Left ventricle myocardium superior (tissue), 1 donor: Measurements from ENCODE around the gene MAP2K3. TPM values are rescaled to one million over a fixed set of nuclear protein-coding genes. Genes with fewer than 3 reads are reported as not detected.
"Not testable (repeated sequence)": the region's sequence is repeated elsewhere in the genome, so short reads cannot be mapped to it uniquely, and the experiment has no call there.

Source experiments
- ATAC-seq: fragments of 200-7000 bp; cut with Tn5 transposase; one replicate; pipeline ENCODE4 v1.9.1; 2020; ENCODE audit warnings: mild to moderate bottlenecking, moderate library complexity
- DNase-seq: peaks from one replicate; pipeline ENCODE4 v3.0.0-alpha.2; 2020
- intact Hi-C: fragments of 100-400 bp; cut with micrococcal nuclease; formaldehyde crosslinking; loops from one replicate; pipeline ENCODE4 v1.11.0; 2022
- total RNA-seq: library from RNA; stranded (reverse); fragmentation: NEBNext Ultra II Directional; extraction: Animal tissue kit (Norgen Biotek cat#: 25700); gene quantifications from one replicate; pipeline ENCODE4 v1.2.1, GENCODE V29; 2021
- donor health status: DM: no; HTN: yes; CAD: no; lungs with severe emphysema.

MAP2K3 gene
- total RNA-seq, 1 donor from 2014 or later: 38.6 TPM

GRCh38 chr17:21341279-21341678 is 56.8 kb downstream of the MAP2K3 start:
- intact Hi-C loops, ATAC-seq, DNase-seq: not testable (repeated sequence)

DNA sequence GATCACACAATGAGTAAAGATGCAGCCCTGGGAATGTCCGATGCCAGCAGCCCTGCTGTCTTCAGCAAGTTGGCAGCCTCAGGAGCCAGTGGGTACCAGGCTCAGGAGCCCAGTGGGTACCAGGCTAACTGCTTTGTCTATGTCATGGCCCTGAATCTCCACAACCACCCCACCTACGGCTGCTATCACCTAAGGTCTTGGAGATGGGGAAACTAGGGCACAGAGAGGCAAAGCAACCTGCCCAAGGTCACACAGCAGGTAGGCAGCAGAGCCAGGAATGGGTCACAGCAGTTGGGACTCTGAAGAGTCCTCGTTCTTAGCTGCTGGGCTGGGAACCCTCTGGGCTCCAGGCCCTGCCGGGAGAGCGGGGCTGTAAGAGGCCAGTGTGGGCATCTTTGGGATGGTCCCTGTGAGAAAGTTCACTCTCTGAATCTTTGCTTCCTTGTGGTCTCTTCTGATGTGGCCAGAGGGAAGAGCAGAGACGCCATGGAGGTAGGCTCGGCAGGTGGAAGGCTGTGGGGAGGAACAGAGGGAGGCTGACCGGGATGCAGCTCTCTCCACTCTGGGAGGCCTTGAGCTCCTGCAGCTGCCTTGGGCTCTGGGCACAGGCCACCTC is 57.5 kb downstream of the MAP2K3 start:
- intact Hi-C loops, ATAC-seq, DNase-seq: not testable (repeated sequence)

GRCh38 chr17:21343061-21343949 is 58.8 kb downstream of the MAP2K3 start:
- DNase-seq: not testable (repeated sequence)

GRCh38 chr17:21344801-21345200 is 60.3 kb downstream of the MAP2K3 start:
- ATAC-seq, intact Hi-C loops, DNase-seq: not testable (repeated sequence)

More at GRCh38 chr17:21343061-21343949, 58.8 kb downstream of the MAP2K3 start:
- ATAC-seq, intact Hi-C loops: not testable (repeated sequence)

- ATAC-seq: peak; percentile 2
- intact Hi-C loops: no loop called here
- no peak for DNase-seq
These were observed 60.7 kb downstream of the MAP2K3 start for GRCh38 chr17:21345236-21345635.

DNA sequence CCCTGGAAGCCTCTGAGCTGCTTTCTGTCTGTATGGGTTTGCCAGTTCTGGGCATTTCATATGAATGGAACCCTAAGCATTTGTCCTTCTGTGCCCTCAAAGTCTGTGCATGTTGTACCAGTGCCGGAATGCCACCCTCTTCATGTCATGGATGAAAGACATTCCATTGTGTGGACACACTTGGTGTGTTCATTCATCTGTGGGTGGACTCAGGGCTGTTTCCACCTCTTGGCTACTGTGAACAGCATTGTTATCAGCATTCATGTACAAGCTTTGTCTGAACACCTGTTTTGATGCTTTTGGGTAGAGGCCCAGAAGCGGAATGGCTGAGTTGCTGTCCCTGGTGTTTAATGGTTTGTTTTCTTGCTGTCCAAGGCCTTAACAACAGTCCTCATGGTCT is 61.6 kb downstream of the MAP2K3 start:
- intact Hi-C loops, DNase-seq: not testable (repeated sequence)
- ATAC-seq: peak; percentile 69

GRCh38 chr17:21346651-21347250 is 62.2 kb downstream of the MAP2K3 start:
- intact Hi-C loops: not testable (repeated sequence)
- peak; percentile 70 for DNase-seq

GRCh38 chr17:21347660-21348059 is 63.1 kb downstream of the MAP2K3 start:
- intact Hi-C loops, ATAC-seq, DNase-seq: not testable (repeated sequence)

More at GRCh38 chr17:21346651-21347250, 62.2 kb downstream of the MAP2K3 start:
- peak; percentile 88 for ATAC-seq

DNA sequence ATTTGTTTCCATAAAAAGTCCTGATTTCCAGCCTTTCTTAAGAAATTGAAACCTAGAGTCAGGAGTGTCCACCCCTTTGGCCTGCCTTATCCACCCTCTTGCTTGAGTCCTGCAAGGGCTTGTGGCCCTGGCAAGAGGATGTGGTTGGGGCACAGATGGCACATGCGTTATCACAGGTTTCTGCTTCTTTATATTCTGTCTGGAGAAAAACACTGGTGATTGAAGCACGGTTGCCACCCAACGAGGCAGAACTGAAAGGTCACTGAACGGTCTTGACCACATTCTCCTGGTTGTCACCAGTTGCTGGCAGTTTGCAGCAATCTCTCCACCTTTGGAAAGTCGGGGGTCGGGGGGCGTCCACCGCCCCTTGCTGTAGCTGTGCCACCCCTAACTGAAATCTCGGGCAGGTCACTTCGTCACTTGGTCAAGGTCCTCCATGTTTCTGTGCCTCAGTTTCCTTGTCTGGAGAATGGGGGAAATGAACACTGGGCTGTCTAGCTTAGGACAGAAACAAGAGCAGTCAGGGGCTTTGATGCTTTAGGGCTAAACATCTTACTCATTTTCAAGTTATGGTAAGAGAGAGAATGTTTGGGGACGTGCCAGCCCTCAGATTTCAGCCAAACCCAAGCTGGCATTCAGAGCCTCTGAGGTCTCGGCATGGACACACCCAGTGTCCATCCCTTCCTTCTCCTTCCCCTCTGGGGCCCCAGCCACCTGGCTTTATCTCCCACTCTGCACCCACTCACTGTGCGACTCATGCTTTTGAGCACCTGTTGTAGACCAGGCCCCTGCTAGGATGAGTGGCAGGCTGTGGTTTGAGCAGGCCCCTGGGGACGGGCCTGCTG is 63.8 kb downstream of the MAP2K3 start:
- DNase-seq, intact Hi-C loops, ATAC-seq: not testable (repeated sequence)

DNA sequence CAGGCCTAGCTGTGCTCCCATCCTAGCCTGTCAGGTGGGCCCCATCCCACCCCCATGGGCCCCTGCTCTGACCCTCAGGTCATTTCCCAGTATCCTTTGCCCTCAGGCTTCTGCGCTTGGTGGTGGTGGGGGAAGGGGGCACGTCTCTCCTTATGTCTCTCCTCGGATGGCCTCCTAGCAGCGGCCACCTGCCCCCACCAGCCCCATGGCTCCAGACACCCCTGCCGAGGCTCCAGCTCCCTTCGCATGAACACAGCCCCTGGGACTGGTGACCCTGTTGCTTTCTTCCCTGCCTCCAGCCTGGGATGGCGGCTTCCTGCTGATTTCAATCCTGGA is 64.4 kb downstream of the MAP2K3 start:
- DNase-seq, intact Hi-C loops, ATAC-seq: not testable (repeated sequence)

- DNase-seq, ATAC-seq, intact Hi-C loops: not testable (repeated sequence)
These were observed 65.0 kb downstream of the MAP2K3 start for GRCh38 chr17:21349358-21350050.

DNA sequence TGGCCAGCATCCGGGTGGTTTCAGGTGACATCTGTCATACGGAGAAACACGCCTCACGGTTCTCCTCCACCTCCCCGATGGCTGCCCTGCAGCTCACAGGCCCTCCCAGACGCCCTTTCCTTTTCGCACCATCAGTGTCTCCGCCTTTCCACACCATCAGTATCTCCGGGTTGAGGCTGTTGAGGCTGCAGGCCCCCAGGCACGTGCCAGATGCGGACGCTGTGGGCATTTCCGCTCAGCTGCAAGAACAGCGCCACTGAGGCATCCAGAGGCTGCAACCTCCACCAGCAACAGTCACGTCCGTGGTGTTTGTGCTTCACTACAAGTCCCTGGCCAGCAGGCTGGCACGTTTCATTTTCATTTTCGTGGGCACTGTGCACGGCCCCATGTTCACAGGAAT is 66.0 kb downstream of the MAP2K3 start:
- DNase-seq, intact Hi-C loops: not testable (repeated sequence)

GRCh38 chr17:21351366-21352065 is 67.0 kb downstream of the MAP2K3 start:
- intact Hi-C loops: no loop called here
- ATAC-seq (no peak), DNase-seq (peak; percentile 20)

More for the DNA sequence above, 66.0 kb downstream of the MAP2K3 start:
- not testable (repeated sequence) for ATAC-seq

DNA sequence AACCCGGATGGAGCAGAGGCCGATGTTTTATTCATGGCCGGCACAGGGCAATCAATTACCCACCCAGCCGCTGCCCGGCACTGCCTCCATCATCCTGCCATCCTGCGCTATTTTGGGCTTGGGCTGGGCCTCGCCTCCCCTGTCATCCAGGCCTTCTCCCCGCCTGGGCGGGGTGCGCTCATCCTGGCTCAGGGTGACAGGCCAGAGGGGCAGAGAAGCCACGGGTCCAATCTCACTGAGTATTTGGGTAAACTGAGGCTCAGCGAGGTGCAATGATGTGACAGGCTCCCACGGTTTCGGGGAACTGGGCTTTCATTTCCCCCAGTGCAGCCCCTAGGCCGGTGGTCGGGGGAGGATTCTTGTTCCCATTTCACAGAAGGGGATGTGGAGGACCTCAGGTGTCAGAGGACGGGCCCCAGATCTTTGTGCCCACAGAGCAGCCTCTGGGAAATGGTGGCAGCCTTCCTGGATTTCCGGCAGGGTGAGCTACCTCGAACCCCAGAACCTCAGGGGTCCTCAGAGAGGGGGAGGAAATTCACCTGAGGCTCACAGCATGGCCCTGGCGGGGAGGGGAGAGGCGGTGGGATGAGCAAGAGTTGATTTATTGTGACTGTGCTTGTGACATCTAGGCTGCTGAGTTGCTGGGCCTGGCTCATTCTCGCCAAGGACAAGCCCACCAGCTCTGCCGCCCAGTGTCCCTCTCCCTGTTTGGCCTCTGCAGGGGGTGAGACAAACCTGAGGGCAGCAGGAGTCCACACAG is 67.9 kb downstream of the MAP2K3 start:
- intact Hi-C loops: no loop called here
- ATAC-seq (peak; percentile 22), DNase-seq (peak; percentile 18)

DNA sequence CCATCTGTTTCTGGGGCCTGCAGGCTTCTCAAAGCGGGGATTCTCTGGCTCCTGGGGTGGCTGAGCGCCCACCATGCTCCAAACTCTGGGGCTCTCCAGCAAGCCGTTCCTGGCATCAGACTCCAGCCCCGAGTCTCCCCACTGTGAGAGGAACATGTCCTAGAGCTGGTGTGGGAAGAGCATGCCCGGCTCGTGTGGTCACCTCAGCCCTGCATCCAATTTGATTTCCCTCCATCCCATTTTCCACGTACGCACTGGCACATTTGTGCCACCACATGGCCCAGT is 68.4 kb downstream of the MAP2K3 start:
- peak; percentile 15 for DNase-seq
- intact Hi-C loops: no loop called here

DNA sequence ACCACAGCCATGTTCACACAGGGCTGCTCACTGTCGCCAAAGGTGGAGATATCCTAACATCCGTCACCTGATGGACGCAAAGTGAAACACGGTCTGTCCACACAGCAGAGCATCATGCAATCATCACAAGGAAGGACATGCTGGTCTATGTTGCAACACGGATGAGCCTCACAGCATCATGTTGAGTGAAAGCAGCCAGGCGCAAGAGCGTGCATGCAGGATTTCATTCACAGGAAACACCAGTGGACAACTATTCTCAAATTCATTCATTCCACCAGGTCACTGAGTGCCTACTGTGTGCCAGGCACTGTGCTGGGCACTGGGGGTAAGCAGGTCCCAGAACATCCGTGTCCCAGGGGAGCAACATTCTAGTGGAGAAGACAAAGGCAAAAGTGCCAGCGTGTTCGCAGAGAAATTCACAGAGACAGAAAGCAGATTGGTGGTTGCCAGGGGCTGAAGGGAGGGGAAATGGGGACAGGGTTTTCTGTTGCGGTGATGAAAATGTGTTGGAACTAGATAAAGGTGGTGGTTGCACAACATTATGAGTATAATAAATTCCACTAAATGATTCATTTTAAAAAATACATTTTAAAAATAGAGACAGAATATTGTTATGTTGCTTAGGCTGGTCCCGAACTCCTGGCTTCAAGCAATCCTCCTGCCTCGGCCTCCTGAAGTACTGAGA is 69.0 kb downstream of the MAP2K3 start:
- peak; percentile 19 for DNase-seq
- ATAC-seq: no peak
- intact Hi-C loops: no loop called here

More for the DNA sequence above, 68.4 kb downstream of the MAP2K3 start:
- no peak for ATAC-seq
